ENCODE data around the gene RASA1. TPM values are rescaled to one million over a fixed set of nuclear protein-coding genes. Genes with fewer than 3 reads are reported as not detected.
A peak's percentile ranks its signal among the peaks of the same experiment; 100 is the strongest.

Gene RASA1
- total RNA-seq, 1 donor from 2014 or later: 18.0 TPM

DNA sequence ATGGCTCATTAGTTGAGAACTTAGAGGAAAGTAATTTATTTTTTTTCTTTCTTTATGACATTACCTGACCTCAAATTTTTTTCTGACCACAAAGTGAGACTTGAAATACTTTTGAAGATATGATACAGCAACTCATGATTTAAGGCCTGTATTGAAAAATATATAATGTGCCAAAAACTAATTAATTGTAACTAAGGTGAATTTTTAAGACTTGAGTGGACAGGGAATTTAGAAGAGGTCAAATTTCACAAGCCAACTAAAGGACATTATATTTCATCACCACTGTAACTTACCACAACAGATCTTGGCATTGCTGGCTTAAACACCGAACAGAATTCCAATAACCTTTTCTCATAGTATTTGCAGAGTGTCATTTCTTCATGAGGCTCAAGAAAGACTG is 143.2 kb downstream of the RASA1 start:
- Histone ChIP-seq H3K27ac (replicated peaks) (no peak overlapping the region), H3K9me3 (replicated peaks) (no peaks in the 10 kb centered on the region), H3K4me1 (peaks cover 45% of the 10 kb centered on the region), H3K4me3 (peak overlapping the region; percentile 81), H3K36me3 (peaks cover 39% of the 10 kb centered on the region), H3K27me3 (ENCODE audit: low read depth) (no peaks in the 10 kb centered on the region)
- no peak for DNase-seq
- intact Hi-C loops (cut with micrococcal nuclease): no loop called here
- TF ChIP-seq, protein P1, sequence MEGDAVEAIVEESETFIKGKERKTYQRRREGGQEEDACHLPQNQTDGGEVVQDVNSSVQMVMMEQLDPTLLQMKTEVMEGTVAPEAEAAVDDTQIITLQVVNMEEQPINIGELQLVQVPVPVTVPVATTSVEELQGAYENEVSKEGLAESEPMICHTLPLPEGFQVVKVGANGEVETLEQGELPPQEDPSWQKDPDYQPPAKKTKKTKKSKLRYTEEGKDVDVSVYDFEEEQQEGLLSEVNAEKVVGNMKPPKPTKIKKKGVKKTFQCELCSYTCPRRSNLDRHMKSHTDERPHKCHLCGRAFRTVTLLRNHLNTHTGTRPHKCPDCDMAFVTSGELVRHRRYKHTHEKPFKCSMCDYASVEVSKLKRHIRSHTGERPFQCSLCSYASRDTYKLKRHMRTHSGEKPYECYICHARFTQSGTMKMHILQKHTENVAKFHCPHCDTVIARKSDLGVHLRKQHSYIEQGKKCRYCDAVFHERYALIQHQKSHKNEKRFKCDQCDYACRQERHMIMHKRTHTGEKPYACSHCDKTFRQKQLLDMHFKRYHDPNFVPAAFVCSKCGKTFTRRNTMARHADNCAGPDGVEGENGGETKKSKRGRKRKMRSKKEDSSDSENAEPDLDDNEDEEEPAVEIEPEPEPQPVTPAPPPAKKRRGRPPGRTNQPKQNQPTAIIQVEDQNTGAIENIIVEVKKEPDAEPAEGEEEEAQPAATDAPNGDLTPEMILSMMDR (IDR thresholded peaks at IDR 0.05; ENCODE audit: borderline replicate concordance): no peak

DNA sequence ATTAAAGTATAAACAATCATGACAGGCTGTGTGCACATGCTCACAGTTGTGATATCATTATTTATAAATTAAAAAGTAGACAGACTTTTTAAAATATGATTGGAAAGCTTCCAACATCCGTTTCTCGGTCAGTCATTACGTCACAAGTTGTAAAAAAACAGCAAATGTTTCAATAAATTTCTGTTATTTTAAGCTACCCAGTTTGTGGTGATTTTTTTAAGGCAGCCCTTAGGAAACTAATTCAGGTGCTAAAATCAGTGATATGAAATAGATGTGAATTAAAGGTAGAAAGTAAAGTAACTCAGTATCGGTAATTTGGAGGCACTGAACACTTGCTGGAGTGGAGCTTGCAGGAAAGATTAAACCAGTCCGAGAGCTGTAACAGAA is 143.9 kb downstream of the RASA1 start:
- Histone ChIP-seq H3K9me3 (replicated peaks) (no peaks in the 10 kb centered on the region), H3K4me3 (peak overlapping the region; percentile 81), H3K36me3 (peaks cover 33% of the 10 kb centered on the region), H3K27ac (replicated peaks) (peak overlapping the region; percentile 95), H3K27me3 (ENCODE audit: low read depth) (no peaks in the 10 kb centered on the region), H3K4me1 (peaks cover 39% of the 10 kb centered on the region)
- DNase-seq: no peak
- intact Hi-C loops (cut with micrococcal nuclease): no loop called here
- TF ChIP-seq, protein P1 (IDR thresholded peaks at IDR 0.05; ENCODE audit: borderline replicate concordance): no peak

DNA sequence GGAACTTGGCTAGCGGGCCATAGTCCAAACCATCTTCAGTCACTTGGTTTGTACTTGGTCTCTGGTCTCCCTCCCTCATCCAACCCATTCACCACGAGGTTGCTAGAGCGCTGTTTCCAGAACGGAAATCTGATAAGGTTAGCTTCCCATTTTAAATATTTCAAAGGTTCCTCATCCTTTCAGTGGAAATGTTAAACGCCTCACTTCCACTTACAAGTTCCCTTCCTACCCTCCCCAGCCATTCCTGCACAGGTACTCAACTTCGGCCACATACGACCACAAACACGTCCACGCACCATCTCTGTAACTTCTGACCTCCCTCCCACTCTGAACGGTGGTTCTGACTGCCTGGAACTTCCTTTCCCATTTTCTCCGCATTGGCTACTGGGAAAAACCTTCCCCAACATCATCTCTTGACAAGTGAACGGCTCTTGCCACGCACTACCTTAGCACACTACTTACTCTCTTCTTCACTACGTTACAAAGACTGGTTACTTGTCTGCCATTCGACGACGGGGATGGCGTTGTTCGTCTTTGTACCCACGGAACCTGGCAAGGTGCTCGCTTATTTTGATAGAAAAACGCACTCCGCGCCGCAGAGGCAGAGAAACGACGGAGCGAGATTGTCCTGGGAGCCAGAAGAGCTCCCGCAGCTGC is 144.4 kb downstream of the RASA1 start:
- peaks cover 34% of the 10 kb centered on the region for H3K4me1 ChIP-seq
- intact Hi-C loops (cut with micrococcal nuclease): no loop called here
- TF ChIP-seq, protein P1 (IDR thresholded peaks at IDR 0.05; ENCODE audit: borderline replicate concordance): no peak
- H3K9me3 ChIP-seq (replicated peaks): no peaks in the 10 kb centered on the region
- H3K36me3 ChIP-seq: peaks cover 27% of the 10 kb centered on the region
- H3K27me3 ChIP-seq (ENCODE audit: low read depth): no peaks in the 10 kb centered on the region
- H3K27ac ChIP-seq (replicated peaks): peak overlapping the region; percentile 95
- DNase-seq: no peak
- H3K4me3 ChIP-seq: peak overlapping the region; percentile 81

DNA sequence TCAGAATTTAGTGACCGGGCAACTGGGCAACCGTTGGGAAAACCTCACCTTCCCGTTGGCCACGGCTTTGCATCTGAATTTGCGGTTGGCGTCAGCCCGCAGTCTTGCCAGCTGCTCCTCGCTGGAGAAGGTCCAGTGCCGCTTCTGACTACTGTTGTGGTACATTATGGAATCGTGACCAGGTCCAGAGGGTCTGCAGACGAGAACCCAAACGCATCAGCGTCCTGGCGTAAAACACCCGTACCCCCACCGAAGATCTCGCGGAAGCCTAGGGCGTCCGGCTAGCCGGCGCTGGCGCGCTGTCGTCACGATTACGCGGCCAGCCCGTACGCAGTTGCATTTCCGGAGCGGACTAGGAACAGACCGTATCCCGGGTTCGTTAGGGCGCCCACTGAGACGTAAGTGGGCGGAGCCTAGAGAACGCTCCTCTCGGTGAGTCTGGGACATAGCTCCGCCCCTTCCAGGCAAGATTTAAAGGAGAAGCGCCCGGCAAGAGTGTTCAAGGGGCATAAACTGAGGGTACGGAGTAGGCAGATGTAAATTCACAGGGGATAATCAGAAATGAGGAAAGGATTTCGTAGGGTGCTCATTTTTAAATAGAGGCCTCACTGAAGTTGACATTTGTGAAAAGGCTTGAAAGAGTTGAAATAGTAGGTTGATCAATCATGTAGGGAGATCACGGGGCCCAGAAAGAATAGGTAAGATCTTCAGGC is 145.1 kb downstream of the RASA1 start, which contains the start of gene CCNH:
CCNH (minus strand) TSS at position 301 of the 713 bp plus-strand sequence; CDS start at position 165, 136 bp downstream.
- H3K27ac ChIP-seq (replicated peaks): peak within 1 kb of the TSS; percentile 95

DNA sequence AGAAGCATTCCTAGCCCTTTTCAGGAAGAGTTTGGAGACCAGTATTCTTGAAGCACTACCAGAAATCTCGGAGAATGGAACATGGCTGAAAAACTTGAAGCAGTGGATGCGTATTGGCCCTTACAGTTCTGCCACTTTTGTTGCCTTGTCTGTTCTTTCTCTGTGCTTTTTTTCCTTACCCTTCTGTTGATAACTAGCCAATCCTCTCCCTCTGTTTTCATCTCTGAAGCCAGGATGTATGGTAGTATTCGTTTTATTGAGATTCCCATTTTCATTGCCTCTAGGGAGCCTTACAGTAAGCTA is 145.6 kb downstream of the RASA1 start:
- intact Hi-C loops (cut with micrococcal nuclease): no loop called here
- DNase-seq: no peak
- peak overlapping the region; percentile 81 for H3K4me3 ChIP-seq
- no peaks in the 10 kb centered on the region for H3K9me3 ChIP-seq (replicated peaks)
- H3K36me3 ChIP-seq: peaks cover 15% of the 10 kb centered on the region
- TF ChIP-seq, protein P1 (IDR thresholded peaks at IDR 0.05; ENCODE audit: borderline replicate concordance): no peak
- H3K27ac ChIP-seq (replicated peaks): peak overlapping the region; percentile 95
- peaks cover 34% of the 10 kb centered on the region for H3K4me1 ChIP-seq
- H3K27me3 ChIP-seq (ENCODE audit: low read depth): no peaks in the 10 kb centered on the region

More for the DNA sequence above, 145.1 kb downstream of the RASA1 start, which contains the start of gene CCNH:
- DNase-seq: peak; percentile 97
- TF ChIP-seq, protein P1 (IDR thresholded peaks at IDR 0.05; ENCODE audit: borderline replicate concordance): no peak
- H3K36me3 ChIP-seq: peaks cover 20% of the 10 kb centered on the region
- no peaks in the 10 kb centered on the region for H3K9me3 ChIP-seq (replicated peaks)
- H3K4me3 ChIP-seq: peak within 1 kb of the TSS; percentile 81
- H3K27me3 ChIP-seq (ENCODE audit: low read depth): no peaks in the 10 kb centered on the region
- H3K4me1 ChIP-seq: peaks cover 34% of the 10 kb centered on the region
- intact Hi-C loops (cut with micrococcal nuclease): no loop called here

Measured in left ventricle myocardium inferior (tissue), 1 donor.